Measurements from ENCODE around the gene PHLPP1.

Gene PHLPP1

DNA sequence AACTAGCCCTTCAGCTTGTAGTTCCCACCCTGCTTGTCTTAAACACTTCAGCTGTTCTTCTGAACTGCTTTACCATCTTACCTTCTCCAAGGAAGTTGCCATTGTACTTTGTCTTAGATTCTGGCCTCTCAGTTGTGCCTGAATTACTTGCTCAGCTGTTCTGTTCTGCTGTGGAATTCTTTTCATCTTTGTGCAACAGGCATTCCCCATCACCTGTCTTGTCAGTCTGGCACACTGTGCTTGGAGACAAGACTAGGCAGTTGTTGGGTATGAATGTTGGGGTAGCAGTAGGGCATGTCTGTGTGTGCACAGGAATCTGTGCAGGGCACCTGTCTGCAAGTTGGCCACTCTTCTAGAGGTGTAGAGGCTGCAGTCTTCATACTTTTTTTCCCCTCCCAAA is 38.7 kb downstream of the PHLPP1 start:
- no peak for DNase-seq
- Histone ChIP-seq H3K27me3 (no peaks in the 10 kb centered on the region), H3K4me3 (no peak overlapping the region), H3K27ac (no peak overlapping the region), H3K4me1 (peaks cover 0 to 16% (median 12%) of the 10 kb centered on the region in 4 donors), H3K9me3 (no peaks in the 10 kb centered on the region), H3K36me3 (no peaks in the 10 kb centered on the region)
- intact Hi-C loops (cut with DNase I; ENCODE audit: low total_unique reads), result no loop called here
- TF ChIP-seq, protein P1, sequence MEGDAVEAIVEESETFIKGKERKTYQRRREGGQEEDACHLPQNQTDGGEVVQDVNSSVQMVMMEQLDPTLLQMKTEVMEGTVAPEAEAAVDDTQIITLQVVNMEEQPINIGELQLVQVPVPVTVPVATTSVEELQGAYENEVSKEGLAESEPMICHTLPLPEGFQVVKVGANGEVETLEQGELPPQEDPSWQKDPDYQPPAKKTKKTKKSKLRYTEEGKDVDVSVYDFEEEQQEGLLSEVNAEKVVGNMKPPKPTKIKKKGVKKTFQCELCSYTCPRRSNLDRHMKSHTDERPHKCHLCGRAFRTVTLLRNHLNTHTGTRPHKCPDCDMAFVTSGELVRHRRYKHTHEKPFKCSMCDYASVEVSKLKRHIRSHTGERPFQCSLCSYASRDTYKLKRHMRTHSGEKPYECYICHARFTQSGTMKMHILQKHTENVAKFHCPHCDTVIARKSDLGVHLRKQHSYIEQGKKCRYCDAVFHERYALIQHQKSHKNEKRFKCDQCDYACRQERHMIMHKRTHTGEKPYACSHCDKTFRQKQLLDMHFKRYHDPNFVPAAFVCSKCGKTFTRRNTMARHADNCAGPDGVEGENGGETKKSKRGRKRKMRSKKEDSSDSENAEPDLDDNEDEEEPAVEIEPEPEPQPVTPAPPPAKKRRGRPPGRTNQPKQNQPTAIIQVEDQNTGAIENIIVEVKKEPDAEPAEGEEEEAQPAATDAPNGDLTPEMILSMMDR (IDR thresholded peaks at IDR 0.05), result no peak

- H3K4me1 ChIP-seq, result peaks cover 0 to 16% (median 12%) of the 10 kb centered on the region in 4 donors
Observed at GRCh38 chr18:62755454-62755853, 40.1 kb downstream of the PHLPP1 start.

DNA sequence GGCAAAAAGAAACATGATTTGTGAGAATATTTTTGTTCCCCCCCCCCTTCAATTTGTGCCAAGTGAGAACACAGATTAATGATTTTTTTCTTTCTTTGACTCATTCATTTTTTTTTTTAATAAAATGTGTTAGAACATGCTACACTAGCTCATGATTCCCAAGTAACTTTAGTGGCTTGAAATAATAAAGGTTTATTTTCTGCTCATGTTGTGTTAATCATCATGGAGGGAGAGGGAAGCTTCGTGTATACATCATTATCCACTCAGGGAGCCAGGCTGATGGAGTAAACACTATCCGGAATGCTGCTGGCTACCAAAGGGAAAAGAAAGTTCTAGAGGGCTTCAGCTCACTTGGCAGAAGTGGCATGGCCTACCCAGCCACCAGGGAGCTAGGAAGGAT is 40.6 kb downstream of the PHLPP1 start:
- Histone ChIP-seq H3K27ac (no peak overlapping the region), H3K36me3 (no peaks in the 10 kb centered on the region), H3K4me1 (peaks cover 0 to 12% (median 10%) of the 10 kb centered on the region in 4 donors), H3K4me3 (no peak overlapping the region), H3K27me3 (no peaks in the 10 kb centered on the region), H3K9me3 (no peaks in the 10 kb centered on the region)
- TF ChIP-seq, protein P1 (IDR thresholded peaks at IDR 0.05), result no peak
- intact Hi-C loops (cut with DNase I; ENCODE audit: low total_unique reads), result no loop called here
- DNase-seq, result no peak

More at GRCh38 chr18:62755454-62755853, 40.1 kb downstream of the PHLPP1 start:
- Histone ChIP-seq H3K27me3 (no peaks in the 10 kb centered on the region), H3K27ac (no peak overlapping the region), H3K9me3 (no peaks in the 10 kb centered on the region), H3K4me3 (no peak overlapping the region), H3K36me3 (no peaks in the 10 kb centered on the region)
- TF ChIP-seq, protein P1 (IDR thresholded peaks at IDR 0.05), result no peak
- intact Hi-C loops (cut with DNase I; ENCODE audit: low total_unique reads), result no loop called here
- no peak for DNase-seq

- Histone ChIP-seq H3K4me3 (no peak overlapping the region), H3K9me3 (no peaks in the 10 kb centered on the region), H3K36me3 (no peaks in the 10 kb centered on the region), H3K27me3 (no peaks in the 10 kb centered on the region), H3K4me1 (no peaks in the 10 kb centered on the region), H3K27ac (no peak overlapping the region)
- no peak for DNase-seq
- TF ChIP-seq, protein P1 (IDR thresholded peaks at IDR 0.05), result no peak
- intact Hi-C loops (cut with DNase I; ENCODE audit: low total_unique reads), result no loop called here
Observed at GRCh38 chr18:62757399-62758010, 42.2 kb downstream of the PHLPP1 start.

DNA sequence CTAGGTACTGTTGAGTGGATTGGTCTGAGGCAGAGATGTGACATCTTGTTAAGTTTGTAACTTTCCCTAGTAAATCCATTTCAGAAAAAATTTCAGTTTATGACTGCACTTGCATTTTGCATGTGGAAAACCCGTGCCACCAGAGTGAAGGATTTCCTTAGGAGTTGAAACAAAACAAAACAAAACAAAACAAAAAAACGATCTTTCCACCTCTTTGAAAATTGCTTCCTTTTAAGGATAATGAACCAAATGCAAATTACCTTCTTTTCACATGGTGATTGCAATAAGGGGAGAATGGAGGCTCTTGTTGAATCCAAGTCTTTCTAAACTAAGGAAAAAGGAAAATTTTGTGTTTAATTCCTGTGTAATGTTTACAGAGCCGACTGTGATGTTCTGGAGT is 43.2 kb downstream of the PHLPP1 start:
- H3K27ac ChIP-seq, result no peak overlapping the region
- DNase-seq, result no peak
- H3K27me3 ChIP-seq, result no peaks in the 10 kb centered on the region
- TF ChIP-seq, protein P1 (IDR thresholded peaks at IDR 0.05), result no peak
- H3K4me3 ChIP-seq, result no peak overlapping the region
- H3K9me3 ChIP-seq, result no peaks in the 10 kb centered on the region
- no peaks in the 10 kb centered on the region for H3K4me1 ChIP-seq
- intact Hi-C loops (cut with DNase I; ENCODE audit: low total_unique reads), result no loop called here
- H3K36me3 ChIP-seq, result no peaks in the 10 kb centered on the region
